Testis (tissue), 2 donors: ENCODE data around the gene PHYKPL.

ENCODE experiments used
- CTCF ChIP-seq, 3 experiments: fragments of 450-650 bp in 2 of 3; fragments of 200-600 bp in 1 of 3; sonication (generic) in 1 of 3; IDR thresholded peaks; one replicate each; pipeline ENCODE4 v1.5.1; 2016 to 2019; ENCODE audit warnings: antibody characterized with exemption in 3 of 3, mild to moderate bottlenecking in 2 of 3, moderate library complexity in 1 of 3
- POLR2A ChIP-seq: fragments of 450-650 bp; IDR thresholded peaks from one replicate; pipeline ENCODE4 v1.6.1; 2017; ENCODE audit warnings: antibody characterized with exemption, mild to moderate bottlenecking, moderate library complexity

- no peak for TF ChIP-seq CTCF (IDR thresholded peaks at IDR 0.05)
- no peak for TF ChIP-seq POLR2A
These were observed 17.2 kb downstream of the PHYKPL start for GRCh38 chr5:178215280-178216002.
